Measurements from ENCODE around the gene CCDC50.

Gene CCDC50

DNA sequence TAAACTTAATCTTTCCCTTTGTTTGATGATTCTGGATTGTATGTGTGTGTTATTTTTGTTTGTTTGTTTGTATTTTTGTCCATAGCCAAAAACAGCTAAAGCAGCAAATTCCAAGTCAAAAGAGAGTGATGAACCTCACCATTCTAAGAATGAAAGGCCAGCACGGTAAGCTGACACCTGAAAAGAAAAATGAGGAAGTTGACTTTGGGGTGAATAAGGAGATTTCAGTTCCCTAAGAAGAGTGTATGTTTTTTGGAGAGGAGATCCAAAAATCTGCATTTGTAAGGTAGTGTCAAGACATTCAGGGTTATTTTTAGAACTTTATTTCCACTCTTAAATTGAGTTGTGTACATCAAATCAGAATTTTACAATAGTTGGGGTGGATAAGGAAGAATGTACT lies 53.5 kb downstream of the CCDC50 start:
- DNase-seq = no peak

GRCh38 chr3:191383124-191383523 lies 53.9 kb downstream of the CCDC50 start:
- DNase-seq = no peak

GRCh38 chr3:191385101-191385500 lies 55.9 kb downstream of the CCDC50 start:
- no peak for DNase-seq

DNA sequence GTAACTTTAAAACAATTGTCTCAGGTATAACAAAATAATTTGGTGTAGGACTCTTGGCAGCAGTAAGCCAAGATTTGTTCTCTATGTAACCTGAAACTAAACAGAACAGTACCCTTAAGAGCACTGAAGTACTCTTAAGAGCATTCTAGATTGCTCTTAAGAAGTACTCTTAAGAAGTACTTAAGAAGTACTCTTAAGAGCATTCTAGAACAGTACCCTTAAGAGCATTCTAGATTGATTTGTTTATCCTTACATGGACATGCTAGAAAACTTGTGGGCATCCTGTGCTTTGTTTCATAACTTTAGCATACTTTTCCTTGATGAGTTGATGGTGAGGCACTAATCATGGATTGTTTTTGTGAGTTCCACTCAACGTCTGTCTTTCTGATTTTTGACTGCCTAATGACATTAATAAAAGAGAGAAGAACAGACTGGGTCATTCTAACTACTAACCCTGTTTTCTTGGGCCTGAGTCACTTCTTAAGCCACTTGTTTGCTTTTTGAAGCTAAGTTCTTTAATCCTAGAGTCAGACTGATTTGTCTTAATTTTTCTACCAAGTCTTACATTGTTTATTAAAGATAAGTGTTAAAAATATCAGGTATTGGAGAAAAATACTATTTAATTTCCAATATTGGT lies 58.4 kb downstream of the CCDC50 start:
- DNase-seq = no peak

DNA sequence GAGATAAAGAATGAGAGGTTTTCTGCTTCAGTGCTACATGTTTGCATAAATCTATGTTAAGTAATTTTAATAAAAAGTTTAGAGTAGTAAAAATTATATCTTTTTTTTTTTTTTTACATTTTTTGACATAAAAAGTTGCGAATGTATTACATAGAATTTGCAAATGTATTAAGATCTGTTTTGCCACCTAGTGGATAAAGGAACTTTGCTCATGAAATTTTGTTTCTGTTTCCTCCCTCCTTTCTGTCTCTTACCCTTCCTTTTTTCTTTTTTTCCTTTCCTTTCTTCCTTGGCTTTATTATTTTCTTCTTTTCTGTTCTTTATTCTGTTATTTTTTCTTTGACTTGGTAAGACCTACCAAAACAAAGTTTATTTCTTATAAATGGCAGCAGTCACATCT lies 59.6 kb downstream of the CCDC50 start:
- DNase-seq = no peak

DNA sequence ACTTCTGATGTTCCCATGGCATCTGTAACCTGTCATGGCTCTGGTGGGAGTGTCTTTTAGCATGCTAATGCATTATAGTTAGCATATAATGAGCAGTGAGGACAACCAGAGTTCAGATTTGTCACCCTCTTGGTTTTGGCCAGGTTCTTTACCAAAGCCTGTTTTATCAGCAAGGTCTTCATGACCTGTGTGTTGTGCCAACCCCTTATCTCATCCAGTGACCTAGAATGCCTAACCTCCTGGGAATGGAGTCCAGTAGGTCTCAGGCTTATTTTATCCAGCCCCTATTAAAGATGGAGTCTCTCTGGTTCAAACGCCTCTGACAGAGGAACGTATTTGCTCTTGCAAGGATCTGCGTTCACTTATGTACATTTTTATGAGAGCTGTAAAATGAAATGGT lies 61.4 kb downstream of the CCDC50 start:
- no peak for DNase-seq

DNA sequence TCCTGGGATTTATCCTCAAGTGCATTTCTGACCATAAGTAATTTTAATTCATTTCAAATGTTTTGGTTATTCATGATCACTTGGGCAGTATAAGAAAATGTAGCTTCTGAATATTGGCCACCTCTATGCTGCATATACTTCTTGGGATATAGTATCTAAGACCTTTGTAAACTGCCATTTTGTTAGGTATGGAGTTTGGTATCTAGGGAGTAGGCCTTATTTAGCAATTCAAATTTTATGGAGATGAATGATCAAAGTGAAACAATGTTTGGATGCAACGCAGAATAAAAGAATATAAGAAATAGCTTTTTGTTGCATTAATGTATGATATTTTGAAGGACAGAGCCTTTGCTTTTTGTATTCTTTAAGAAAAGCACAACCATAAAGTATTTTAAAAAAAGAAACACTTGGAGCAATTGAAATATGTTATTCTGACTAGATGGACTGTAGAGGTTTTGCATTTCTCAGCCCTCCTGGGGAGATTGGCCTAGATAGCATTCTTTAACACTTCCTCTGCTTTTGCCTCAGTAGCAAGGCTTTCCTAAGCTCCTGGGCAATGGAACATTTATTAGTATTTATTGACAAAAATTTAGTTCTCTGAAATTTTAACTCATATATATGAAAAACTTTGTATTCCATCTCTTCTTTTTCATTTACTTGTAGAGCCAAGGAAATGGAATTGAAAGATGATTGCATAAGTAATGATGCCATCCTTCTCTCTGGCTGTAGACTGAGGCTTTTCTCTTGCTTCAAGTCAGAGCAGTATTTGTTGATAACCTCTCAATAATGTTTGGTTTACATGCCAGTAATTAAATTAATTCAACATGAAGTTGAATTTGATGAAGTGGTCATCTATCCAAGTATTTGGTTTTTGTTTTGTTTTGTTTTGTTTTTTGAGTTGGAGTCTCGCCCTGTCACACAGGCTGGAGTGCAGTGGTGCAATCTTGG lies 62.9 kb downstream of the CCDC50 start:
- DNase-seq = no peak

GRCh38 chr3:191393146-191393545 lies 64.0 kb downstream of the CCDC50 start:
- DNase-seq = no peak

- DNase-seq = no peak
Observed at GRCh38 chr3:191397771-191398170, 68.6 kb downstream of the CCDC50 start.

- no peak for DNase-seq
Observed at GRCh38 chr3:191398607-191399006, 69.4 kb downstream of the CCDC50 start.

GRCh38 chr3:191399918-191400317 lies 70.7 kb downstream of the CCDC50 start:
- DNase-seq = no peak

DNA sequence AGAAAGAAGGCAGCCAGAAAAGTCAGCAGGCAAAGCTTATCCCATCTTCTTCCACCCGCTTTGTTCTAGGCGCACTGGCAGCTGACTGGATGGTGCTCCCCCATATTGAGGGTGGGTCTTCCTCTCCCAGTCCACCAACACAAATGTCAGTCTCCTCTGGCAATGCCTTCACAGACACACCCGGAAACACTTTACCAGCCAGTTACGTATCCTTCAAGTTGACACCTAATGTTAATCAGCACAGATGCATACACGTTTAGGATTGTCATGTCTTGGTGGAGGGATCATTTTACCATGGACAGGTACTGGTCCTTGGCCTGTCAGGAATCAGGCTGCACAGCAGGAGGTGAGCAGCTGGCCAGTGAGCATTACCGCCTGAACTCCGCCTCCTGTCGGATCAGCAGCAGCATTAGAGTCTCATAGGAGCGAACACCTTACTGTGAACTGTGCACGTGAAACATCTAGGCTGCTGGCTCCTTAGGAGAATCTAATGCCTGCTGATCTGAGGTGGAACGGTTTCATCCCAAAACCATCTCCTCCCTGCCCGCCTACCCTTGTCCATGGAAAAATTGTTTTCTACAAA lies 72.7 kb downstream of the CCDC50 start:
- no peak for DNase-seq

DNA sequence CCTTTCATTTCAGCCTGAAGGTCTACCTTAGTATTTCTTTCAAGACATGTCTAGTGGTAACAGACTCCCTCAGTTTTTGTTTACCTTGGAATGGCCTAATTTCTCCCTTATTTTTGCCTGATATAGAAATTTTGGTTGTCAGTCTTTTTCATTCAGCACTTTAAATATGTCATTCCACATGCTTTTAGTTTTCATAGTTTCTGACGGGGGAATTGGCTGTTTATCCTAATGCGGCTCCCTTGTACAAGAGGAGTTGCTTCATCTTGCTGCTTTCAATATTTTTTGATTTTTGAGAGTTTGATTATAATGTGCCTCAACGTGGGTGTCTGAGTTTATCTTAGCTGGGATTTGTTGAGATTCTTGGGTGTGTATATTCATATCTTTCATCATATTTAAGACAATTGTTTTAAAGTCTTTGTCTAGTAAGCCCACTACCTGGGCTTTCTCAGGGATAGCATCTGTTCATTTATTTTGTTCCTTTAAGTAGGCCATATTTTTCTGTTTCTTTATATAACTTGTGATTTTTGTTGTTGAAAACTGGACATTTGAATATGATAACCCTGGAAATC lies 80.7 kb downstream of the CCDC50 start:
- DNase-seq = no peak

DNA sequence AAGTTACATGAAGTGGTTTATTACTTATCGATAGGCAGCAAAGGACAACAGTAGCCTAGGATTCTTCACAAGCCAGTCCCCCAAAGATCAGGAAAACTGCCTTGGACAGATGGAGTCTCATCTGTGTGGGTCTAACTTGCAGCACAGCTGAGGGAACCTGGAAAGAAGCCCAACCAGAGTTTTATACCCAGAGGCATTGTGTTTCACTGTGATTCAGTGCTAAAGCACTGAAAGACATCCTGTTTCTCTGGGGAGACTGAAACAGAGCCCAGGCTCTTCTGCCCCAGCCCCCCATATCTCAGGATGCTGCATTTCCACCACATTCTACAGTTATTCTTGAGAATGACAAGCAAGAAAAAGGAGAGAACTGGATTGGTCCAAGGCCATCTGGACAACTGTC lies 83.6 kb downstream of the CCDC50 start:
- peak; percentile 60 for DNase-seq

DNA sequence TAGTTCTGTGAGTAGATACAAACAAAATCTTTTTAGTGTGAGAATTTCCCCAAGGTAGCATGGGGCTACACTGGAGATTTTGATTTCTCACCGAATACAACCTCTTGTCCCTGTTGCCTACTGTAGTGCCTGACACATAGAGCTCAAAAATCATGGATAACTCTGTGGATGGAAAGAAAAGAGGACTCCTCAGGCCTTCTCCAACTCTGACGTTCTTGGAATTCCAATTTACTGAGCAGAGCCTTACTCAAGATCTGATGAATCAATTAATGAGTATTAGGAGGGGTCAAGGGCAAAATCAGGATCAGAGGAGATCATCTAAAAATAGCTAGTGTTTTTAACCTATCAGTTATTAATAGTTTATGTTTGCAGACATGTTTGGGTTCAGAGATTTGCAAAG lies 85.1 kb downstream of the CCDC50 start:
- DNase-seq = no peak

DNA sequence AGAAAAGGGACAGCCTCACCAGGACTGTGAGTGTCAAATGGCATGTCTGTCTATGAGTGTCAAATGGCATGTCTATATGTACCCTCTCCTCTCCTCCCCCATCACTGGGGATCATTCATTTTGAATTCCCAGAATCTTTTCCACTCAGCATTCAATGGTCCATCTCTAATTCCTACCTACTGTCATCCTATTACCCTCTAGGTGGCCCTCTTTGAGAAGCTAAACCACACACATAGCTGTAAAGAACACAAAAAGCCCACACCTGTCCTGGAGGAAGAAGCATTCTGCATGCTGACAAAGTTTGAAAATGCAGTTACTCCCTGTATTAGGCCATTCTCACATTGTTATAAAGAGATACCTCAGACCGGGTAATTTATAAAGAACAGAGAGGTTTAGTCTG lies 85.5 kb downstream of the CCDC50 start:
- DNase-seq = no peak

DNA sequence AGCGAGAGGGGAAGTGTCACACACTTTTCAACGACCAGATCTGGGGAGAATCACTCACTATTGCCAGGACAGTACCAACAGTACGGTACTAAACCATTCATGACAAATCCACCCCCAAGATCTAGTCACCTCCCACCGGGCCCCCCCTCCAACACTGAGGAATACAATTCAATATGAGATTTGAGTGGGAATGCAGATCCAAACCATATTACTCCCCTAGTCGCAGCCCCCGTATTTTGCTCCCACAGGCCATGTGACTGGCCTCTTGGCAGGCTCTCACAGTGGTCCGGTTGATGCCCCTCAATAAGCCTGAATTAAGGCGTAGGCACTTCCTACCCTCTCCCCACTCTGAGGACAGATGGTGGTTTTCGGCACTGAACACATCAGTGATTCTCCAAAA lies 86.4 kb downstream of the CCDC50 start:
- no peak for DNase-seq

- DNase-seq = no peak
Observed at GRCh38 chr3:191417457-191417729, 88.2 kb downstream of the CCDC50 start.

DNA sequence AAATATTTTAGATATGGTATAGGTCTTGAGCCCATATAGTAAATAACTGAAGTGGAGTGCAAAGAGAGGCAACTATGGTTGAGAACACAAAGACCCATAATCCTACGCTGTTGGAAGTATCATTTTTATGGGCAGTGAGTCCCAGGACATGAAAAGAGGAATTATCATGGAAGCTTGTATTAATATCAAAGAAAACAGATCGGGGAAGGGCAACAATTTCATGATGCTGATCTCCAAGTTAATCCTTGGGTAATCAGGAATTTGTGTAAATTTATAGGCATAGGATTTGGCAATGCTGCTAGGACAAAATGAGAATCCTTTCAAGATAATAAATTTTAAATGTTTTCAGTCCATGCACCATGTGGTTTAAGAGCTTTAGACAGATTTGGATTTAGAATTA lies 91.6 kb downstream of the CCDC50 start:
- DNase-seq = no peak

DNA sequence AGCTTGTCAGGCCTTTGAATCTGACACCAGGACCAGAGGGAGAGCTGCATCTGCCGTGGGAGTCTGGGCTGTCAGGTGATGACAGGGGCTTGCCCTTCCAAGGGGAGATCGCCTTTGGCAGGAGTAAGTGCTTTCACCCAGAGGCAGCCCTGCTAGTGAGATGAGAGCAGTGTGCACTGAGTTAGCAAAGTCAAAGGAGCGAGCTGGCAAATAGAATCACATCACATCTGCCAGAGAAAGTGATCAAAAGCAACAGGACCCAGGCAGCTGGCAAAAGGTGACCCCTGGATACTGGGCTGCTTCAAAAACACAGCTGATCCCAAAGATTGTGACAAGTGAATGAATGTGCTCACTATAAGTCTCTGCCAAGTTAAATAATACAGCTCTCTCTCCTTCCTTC lies 95.7 kb downstream of the CCDC50 start:
- peak; percentile 57 for DNase-seq

DNA sequence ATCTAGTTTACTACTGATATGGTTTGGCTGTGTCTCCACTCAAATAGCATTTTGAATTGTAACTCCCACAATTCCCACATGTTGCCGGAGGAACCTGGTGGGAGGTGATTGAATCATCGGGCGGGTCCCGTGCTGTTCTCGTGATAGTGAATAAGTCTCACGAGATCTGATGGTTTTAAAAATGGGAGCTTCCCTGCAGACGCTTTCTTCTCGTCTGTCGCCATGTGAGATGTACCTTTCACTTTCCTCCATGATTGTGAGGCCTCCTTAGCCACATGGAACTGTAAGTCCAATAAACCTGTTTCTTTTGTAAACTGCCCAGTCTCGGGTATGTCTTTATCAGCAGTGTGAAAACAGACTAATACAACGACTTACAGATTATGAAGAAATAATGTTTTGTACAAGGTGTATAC lies 96.1 kb downstream of the CCDC50 start:
- peak; percentile 64 for DNase-seq

GRCh38 chr3:191426311-191426710 lies 97.1 kb downstream of the CCDC50 start:
- no peak for DNase-seq

DNA sequence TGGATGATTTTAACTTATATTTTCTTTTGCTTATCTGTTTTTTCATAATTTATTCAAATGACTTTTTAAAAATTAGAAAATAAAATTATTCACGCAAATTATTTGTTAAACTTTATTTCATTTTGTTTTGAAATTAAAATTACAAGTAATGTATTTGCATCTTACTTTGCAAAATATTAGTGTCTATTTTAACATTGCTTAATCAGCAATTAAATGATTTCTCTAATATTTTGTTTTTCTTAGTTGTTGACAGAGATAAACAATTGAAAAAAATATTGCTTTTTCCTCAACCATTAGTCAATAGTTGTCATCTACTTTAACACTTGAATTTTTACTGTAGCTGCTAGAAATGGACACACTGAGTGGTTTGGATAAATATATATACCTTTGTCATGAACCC lies 99.0 kb downstream of the CCDC50 start:
- no peak for DNase-seq

DNA sequence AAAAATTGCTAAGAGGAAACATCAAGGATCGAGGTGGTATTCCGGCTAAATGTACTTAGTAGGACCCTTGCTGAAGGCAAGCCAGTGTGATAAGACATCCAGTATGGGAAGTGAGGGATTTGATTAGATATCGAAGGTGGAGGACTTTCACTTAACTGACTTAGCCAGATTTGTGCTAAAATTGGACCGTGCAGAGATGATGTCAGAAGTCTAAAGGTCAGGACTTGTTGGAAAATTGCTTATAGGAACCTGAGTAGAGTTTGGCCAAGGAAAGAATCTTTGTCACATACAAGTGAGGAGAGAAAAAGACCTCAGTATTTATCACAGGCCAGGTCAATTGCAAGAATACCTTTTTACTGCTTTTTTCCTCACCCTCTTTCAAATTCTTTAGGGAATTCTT lies 100.9 kb downstream of the CCDC50 start:
- DNase-seq = no peak
